NCI-H748 (cell line): Measurements from ENCODE around the gene DOC2A.

Source experiments
- DNase-seq: peaks from one replicate; lab custom pipeline; 2025; ENCODE audit not compliant: unreplicated experiment; lab: John Stamatoyannopoulos, UW

The DOC2A gene

GRCh38 chr16:29990034-29990433 lies 20.8 kb downstream of the DOC2A start:
- DNase-seq = no peak

GRCh38 chr16:29989111-29989858 lies 21.5 kb downstream of the DOC2A start:
- DNase-seq = no peak

- no peak for DNase-seq
These were observed 22.3 kb downstream of the DOC2A start for GRCh38 chr16:29988346-29989075.

GRCh38 chr16:29987371-29988085 lies 23.3 kb downstream of the DOC2A start:
- no peak for DNase-seq

- no peak for DNase-seq
These were observed 23.9 kb downstream of the DOC2A start for GRCh38 chr16:29986931-29987330.

- DNase-seq = no peak
These were observed 24.6 kb downstream of the DOC2A start for GRCh38 chr16:29986231-29986630.

GRCh38 chr16:29985271-29985811 lies 25.5 kb downstream of the DOC2A start:
- DNase-seq = no peak

GRCh38 chr16:29984764-29985147 lies 26.1 kb downstream of the DOC2A start:
- no peak for DNase-seq

- no peak for DNase-seq
These were observed 26.6 kb downstream of the DOC2A start for GRCh38 chr16:29984137-29984763.

GRCh38 chr16:29983420-29984136 lies 27.2 kb downstream of the DOC2A start:
- DNase-seq = no peak

GRCh38 chr16:29982560-29983419 lies 28.0 kb downstream of the DOC2A start:
- no peak for DNase-seq

GRCh38 chr16:29978564-29979270 lies 32.1 kb downstream of the DOC2A start:
- DNase-seq = no peak

GRCh38 chr16:29978081-29978480 lies 32.7 kb downstream of the DOC2A start:
- no peak for DNase-seq

- DNase-seq = no peak
These were observed 33.6 kb downstream of the DOC2A start for GRCh38 chr16:29977063-29977825.

GRCh38 chr16:29975811-29976511 lies 34.9 kb downstream of the DOC2A start:
- no peak for DNase-seq

- no peak for DNase-seq
These were observed 35.7 kb downstream of the DOC2A start for GRCh38 chr16:29975134-29975538.

- DNase-seq = peak; percentile 22
These were observed 36.3 kb downstream of the DOC2A start for GRCh38 chr16:29974291-29975133.
